ENCODE results near the gene GSTT2.
"Not testable (repeated sequence)": the region's sequence is repeated elsewhere in the genome, so short reads cannot be mapped to it uniquely, and the experiment has no call there.

- TF ChIP-seq CTCF (IDR thresholded peaks at IDR 0.05 in 8 of 11, conservative IDR thresholded peaks at IDR 0.05 in 3 of 11); POLR2A (IDR thresholded peaks at IDR 0.05): not testable (repeated sequence)
Measured at GRCh38 chr22:23954991-23955305, 25.0 kb upstream of the GSTT2 start.
